NOMO-1 treated with dmso at 0.1 percent for 144 hours (cell line): ENCODE data around the gene HTT-AS.
A peak's percentile ranks its signal among the peaks of the same experiment; 100 is the strongest.
"Not testable (repeated sequence)": the region's sequence is repeated elsewhere in the genome, so short reads cannot be mapped to it uniquely, and the experiment has no call there.

ENCODE experiments used
- DNase-seq: peaks from one replicate; lab custom pipeline; 2025; ENCODE audit not compliant: unreplicated experiment; lab: John Stamatoyannopoulos, UW

The HTT-AS gene

GRCh38 chr4:3074078-3074845, at the start of gene HTT-AS, which contains the start of gene HTT:
TSS of gene HTT-AS (minus strand) at chr4:3074538.
TSS of gene HTT (plus strand) at chr4:3074681. CDS start at chr4:3074826, 145 bp downstream.
- DNase-seq = peak; percentile 79

- no peak for DNase-seq
Observed at GRCh38 chr4:3123181-3123671, 48.9 kb upstream of the HTT-AS start.

GRCh38 chr4:3122081-3122563, 47.8 kb upstream of the HTT-AS start:
- no peak for DNase-seq

GRCh38 chr4:3121596-3121995, 47.3 kb upstream of the HTT-AS start:
- DNase-seq = no peak

- no peak for DNase-seq
Observed at GRCh38 chr4:3121110-3121509, 46.8 kb upstream of the HTT-AS start.

GRCh38 chr4:3119464-3119863, 45.1 kb upstream of the HTT-AS start:
- DNase-seq = no peak

- no peak for DNase-seq
Observed at GRCh38 chr4:3118312-3118711, 44.0 kb upstream of the HTT-AS start.

GRCh38 chr4:3116955-3117354, 42.6 kb upstream of the HTT-AS start:
- DNase-seq = no peak

- no peak for DNase-seq
Observed at GRCh38 chr4:3115637-3116270, 41.4 kb upstream of the HTT-AS start.

GRCh38 chr4:3114377-3114776, 40.0 kb upstream of the HTT-AS start:
- no peak for DNase-seq

- no peak for DNase-seq
Observed at GRCh38 chr4:3112609-3113469, 38.5 kb upstream of the HTT-AS start.

- DNase-seq = no peak
Observed at GRCh38 chr4:3112201-3112600, 37.9 kb upstream of the HTT-AS start.

- no peak for DNase-seq
Observed at GRCh38 chr4:3111461-3111860, 37.1 kb upstream of the HTT-AS start.

GRCh38 chr4:3108211-3108610, 33.9 kb upstream of the HTT-AS start:
- DNase-seq = no peak

- DNase-seq = no peak
Observed at GRCh38 chr4:3107691-3108121, 33.4 kb upstream of the HTT-AS start.

- DNase-seq = no peak
Observed at GRCh38 chr4:3107271-3107670, 32.9 kb upstream of the HTT-AS start.

GRCh38 chr4:3106339-3107186, 32.2 kb upstream of the HTT-AS start:
- DNase-seq = peak; percentile 76

GRCh38 chr4:3098346-3098745, 24.0 kb upstream of the HTT-AS start:
- no peak for DNase-seq

- DNase-seq = no peak
Observed at GRCh38 chr4:3096202-3096601, 21.9 kb upstream of the HTT-AS start.

- not testable (repeated sequence) for DNase-seq
Observed at GRCh38 chr4:3094701-3095100, 20.4 kb upstream of the HTT-AS start.
